OCI-LY3 (cell line): ENCODE measurements around the gene BUD31.
A peak's percentile ranks its signal among the peaks of the same experiment; 100 is the strongest.

ENCODE experiments used
- H2AFZ ChIP-seq: fragments of 200-600, 300-600 bp; shearing (Covaris generic); 2 replicates; pipeline ENCODE4 v1.6.0; 2014; ENCODE audit warnings: antibody characterized with exemption, low read depth, low read length
- H3K27ac ChIP-seq: fragments of 200-600, 300-600 bp; sonication (generic); 2 replicates; pipeline ENCODE4 v1.5.1; 2014; ENCODE audit warnings: mild to moderate bottlenecking, low read length, moderate library complexity, mixed read lengths
- H3K27me3 ChIP-seq: fragments of 200-600, 300-600 bp; sonication (generic); 2 replicates; pipeline ENCODE4 v1.6.1; 2014; ENCODE audit warnings: low read depth, low read length, mixed read lengths
- H3K36me3 ChIP-seq: fragments of 200-600, 300-600 bp; sonication (generic); replicated peaks from 2 replicates; pipeline ENCODE3; 2014; ENCODE audit warnings: low read depth, low read length, mixed read lengths
- H3K4me1 ChIP-seq: fragments of 300-600, 200-600 bp; sonication (generic); 2 replicates; pipeline ENCODE4 v1.6.1; 2014; ENCODE audit warnings: low read length, mixed read lengths
- H3K4me2 ChIP-seq: fragments of 200-600, 300-600 bp; sonication (generic); 2 replicates; pipeline ENCODE4 v1.6.1; 2014; ENCODE audit warnings: low read length, mixed read lengths
- H3K4me3 ChIP-seq: fragments of 300-600, 200-600 bp; sonication (generic); 2 replicates; pipeline ENCODE4 v1.5.1; 2014; ENCODE audit warnings: antibody characterized with exemption, mild to moderate bottlenecking, low read length, moderate library complexity
- H3K79me2 ChIP-seq: fragments of 300-600, 200-600 bp; shearing (Covaris generic); 2 replicates; pipeline ENCODE4 v1.6.1; 2014; ENCODE audit warnings: mild to moderate bottlenecking, low read length, mixed read lengths
- H3K9ac ChIP-seq: fragments of 300-600, 200-600 bp; shearing (Covaris generic); 2 replicates; pipeline ENCODE4 v1.6.0; 2014; ENCODE audit warnings: mild to moderate bottlenecking, low read length, moderate library complexity
- H3K9me3 ChIP-seq: fragments of 200-600, 300-600 bp; shearing (Covaris generic); 2 replicates; pipeline ENCODE4 v1.6.1; 2014; ENCODE audit warnings: low read length, mixed read lengths; ENCODE audit not compliant: insufficient read depth
- H4K20me1 ChIP-seq: fragments of 200-600, 300-600 bp; sonication (generic); 2 replicates; pipeline ENCODE4 v1.6.1; 2016; ENCODE audit warnings: low read length, mixed read lengths; ENCODE audit not compliant: insufficient read depth
- EZH2phosphoT487 ChIP-seq: fragments of 200-600 bp; shearing (Covaris generic); IDR thresholded peaks from 2 replicates; pipeline ENCODE4 v1.6.1; 2018; ENCODE audit warnings: antibody characterized with exemption, mixed run types, low read depth
- TF ChIP-seq, protein P1 (sequence below): fragments of 200-600, 300-600 bp; sonication (generic); IDR thresholded peaks from 2 replicates; pipeline ENCODE4 v1.5.1; 2014; ENCODE audit warnings: antibody characterized with exemption, low read length, low read depth

The BUD31 gene

DNA sequence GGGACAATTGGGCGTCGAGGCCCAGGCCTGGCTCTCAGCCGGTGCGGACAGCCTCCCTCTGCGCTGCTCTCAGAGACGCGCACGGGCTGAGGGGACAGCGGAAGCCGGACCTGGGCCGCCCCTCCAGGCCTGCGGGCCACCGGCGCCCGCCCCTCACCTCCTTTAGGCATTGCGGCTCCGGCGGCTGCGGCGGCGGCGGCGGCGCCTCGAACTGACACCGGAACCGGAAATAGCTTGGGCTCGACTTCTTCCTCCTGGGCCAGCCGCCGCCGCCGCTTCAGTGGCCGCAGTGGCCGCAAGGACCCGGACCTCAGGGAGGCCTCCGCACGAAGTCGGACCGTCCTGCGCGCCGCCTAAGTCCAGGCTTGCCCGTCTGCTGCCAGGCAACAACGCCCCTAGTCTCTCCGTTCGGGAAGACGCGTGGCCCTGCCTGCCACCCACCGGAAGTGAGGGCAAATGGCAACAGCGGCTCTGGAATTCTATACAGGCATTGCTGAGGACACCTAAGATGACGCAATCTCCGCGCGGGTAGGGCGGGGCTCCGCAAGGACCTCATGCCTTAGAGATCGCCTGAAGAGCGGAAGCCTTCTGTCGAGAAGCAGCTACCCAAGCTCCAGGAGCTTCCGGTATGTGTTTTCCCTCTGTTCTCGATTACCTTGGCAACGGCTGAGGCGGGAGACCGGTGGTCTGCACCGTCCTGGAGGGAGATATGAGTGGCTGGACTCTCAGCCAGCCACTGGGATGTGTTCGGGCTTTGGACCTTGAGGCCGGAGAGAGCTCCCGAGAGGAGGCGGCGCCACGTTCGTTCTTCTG is at the start of gene BUD31, which contains the start of gene PDAP1:
BUD31 (plus strand) TSS at position 591 of the 813 bp plus-strand sequence. CDS start 2,124 bp downstream, outside the sequence.
PDAP1 (minus strand) TSS at position 219 of the 813 bp plus-strand sequence; CDS start at position 170, 49 bp downstream.
- Histone ChIP-seq H3K4me3 (peak within 1 kb of the TSS; percentile 91), H3K27ac (peak within 1 kb of the TSS; percentile 84), H3K9me3 (no peaks in the 10 kb centered on the region), H3K4me2 (peak within 1 kb of the TSS; percentile 96), H3K9ac (peak within 1 kb of the TSS; percentile 99), H3K27me3 (no peaks in the 10 kb centered on the region), H3K36me3 (peaks cover 31% of the 10 kb centered on the region), H3K4me1 (peaks cover 17% of the 10 kb centered on the region), H3K79me2 (peaks cover 80% of the 10 kb centered on the region), H2AFZ (peak within 1 kb of the TSS; percentile 39; the same call in 1 of the 2 replicates), H4K20me1 (peaks cover 23% of the 10 kb centered on the region)
- TF ChIP-seq, protein P1, sequence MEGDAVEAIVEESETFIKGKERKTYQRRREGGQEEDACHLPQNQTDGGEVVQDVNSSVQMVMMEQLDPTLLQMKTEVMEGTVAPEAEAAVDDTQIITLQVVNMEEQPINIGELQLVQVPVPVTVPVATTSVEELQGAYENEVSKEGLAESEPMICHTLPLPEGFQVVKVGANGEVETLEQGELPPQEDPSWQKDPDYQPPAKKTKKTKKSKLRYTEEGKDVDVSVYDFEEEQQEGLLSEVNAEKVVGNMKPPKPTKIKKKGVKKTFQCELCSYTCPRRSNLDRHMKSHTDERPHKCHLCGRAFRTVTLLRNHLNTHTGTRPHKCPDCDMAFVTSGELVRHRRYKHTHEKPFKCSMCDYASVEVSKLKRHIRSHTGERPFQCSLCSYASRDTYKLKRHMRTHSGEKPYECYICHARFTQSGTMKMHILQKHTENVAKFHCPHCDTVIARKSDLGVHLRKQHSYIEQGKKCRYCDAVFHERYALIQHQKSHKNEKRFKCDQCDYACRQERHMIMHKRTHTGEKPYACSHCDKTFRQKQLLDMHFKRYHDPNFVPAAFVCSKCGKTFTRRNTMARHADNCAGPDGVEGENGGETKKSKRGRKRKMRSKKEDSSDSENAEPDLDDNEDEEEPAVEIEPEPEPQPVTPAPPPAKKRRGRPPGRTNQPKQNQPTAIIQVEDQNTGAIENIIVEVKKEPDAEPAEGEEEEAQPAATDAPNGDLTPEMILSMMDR = no peak
- TF ChIP-seq EZH2phosphoT487 = no peak

DNA sequence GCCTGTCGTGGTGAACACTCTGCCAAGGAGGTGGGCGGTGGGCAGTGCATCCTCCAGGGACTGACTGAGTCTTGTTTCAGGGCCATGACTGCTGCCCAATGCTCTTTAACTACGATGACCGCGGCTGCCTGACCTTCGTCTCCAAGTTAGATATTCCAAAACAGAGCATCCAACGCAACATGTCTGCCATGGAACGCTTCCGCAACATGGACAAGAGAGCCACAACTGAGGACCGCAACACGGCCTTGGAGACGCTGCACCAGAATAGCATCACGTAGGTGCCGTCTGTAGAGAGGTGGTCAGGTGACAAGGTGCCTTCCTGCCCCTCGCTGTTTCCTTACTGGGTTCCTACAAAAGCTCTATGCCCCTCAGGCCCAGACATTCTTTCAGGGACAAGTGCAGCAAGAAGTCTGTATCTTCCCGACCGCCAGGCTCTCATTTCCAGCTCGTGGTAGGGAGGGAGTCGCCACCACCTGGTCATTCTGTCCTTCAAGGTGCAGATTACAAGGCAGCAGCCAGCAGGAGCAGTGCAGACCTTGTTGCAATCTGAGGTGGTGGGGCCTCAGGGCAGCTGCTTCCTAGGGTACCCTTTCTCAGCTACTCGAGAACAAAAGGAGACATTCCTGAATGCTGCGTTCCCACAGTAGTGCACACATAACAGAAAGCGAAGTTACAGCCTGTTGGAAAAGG is 49.2 kb upstream of the BUD31 start:
- Histone ChIP-seq H3K4me1 (no peaks in the 10 kb centered on the region), H3K4me2 (no peak overlapping the region), H3K27ac (no peak overlapping the region), H4K20me1 (no peaks in the 10 kb centered on the region), H3K4me3 (no peak overlapping the region), H3K36me3 (peaks cover 29% of the 10 kb centered on the region), H3K27me3 (no peaks in the 10 kb centered on the region), H3K9ac (no peak overlapping the region), H2AFZ (no peak overlapping the region), H3K9me3 (no peaks in the 10 kb centered on the region), H3K79me2 (no peaks in the 10 kb centered on the region)
- no peak for TF ChIP-seq EZH2phosphoT487
- TF ChIP-seq, protein P1 = no peak

DNA sequence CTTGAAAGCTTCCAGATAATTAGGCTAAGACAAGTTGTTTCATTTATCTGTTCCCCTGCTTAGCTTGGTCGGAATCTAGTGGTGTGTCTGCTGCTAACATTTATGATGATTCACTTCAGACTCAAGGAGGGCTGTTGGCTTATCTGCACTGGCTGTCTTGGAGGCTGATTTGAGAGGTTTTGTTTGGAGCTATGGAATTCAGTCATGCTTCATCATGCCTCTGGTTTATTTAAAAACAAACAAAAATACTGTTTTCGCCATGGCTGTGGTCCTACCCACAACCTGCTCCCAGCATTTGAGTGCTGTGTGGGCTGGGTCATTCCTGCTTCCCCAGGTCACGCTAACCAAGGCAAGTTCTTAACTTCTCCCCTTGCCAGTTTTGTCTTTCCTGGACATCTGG is 46.0 kb upstream of the BUD31 start:
- Histone ChIP-seq H2AFZ (no peak overlapping the region), H3K9me3 (no peaks in the 10 kb centered on the region), H3K27ac (no peak overlapping the region), H3K79me2 (no peaks in the 10 kb centered on the region), H3K4me1 (no peaks in the 10 kb centered on the region), H4K20me1 (no peaks in the 10 kb centered on the region), H3K4me2 (no peak overlapping the region), H3K9ac (no peak overlapping the region), H3K27me3 (no peaks in the 10 kb centered on the region), H3K36me3 (peaks cover 37% of the 10 kb centered on the region), H3K4me3 (no peak overlapping the region)
- TF ChIP-seq, protein P1 = no peak
- TF ChIP-seq EZH2phosphoT487 = no peak

DNA sequence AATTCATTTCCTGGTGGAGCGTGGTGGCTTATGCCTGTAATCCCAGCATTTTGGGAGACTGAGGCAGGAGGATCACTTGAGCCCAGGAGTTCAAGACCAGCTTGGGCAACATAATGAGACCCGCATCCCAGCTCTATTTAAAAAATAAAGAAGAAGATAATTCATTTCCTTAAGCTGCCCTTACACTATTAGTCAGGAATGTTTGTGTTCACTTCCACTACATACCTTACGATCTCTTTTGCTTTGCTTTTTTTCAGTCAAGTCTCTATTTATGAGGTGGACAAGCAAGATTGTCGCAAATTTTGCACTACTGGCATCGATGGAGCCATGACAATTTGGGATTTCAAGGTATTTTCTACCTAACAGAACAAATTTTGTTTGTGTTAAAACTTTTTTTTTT is 45.5 kb upstream of the BUD31 start:
- Histone ChIP-seq H3K9ac (no peak overlapping the region), H2AFZ (no peak overlapping the region), H3K4me2 (no peak overlapping the region), H3K27me3 (no peaks in the 10 kb centered on the region), H3K9me3 (no peaks in the 10 kb centered on the region), H3K79me2 (no peaks in the 10 kb centered on the region), H3K36me3 (peaks cover 32% of the 10 kb centered on the region), H3K4me3 (no peak overlapping the region), H3K27ac (no peak overlapping the region), H3K4me1 (no peaks in the 10 kb centered on the region), H4K20me1 (no peaks in the 10 kb centered on the region)
- no peak for TF ChIP-seq EZH2phosphoT487
- TF ChIP-seq, protein P1 = no peak
